Cerebellar cortex (tissue), 1 donor: ENCODE data around the gene LST1.

Experiments
- DNase-seq: peaks from one replicate; pipeline ENCODE4 v3.0.0-alpha.2; 2015; ENCODE audit warnings: low spot score

Gene LST1

DNA sequence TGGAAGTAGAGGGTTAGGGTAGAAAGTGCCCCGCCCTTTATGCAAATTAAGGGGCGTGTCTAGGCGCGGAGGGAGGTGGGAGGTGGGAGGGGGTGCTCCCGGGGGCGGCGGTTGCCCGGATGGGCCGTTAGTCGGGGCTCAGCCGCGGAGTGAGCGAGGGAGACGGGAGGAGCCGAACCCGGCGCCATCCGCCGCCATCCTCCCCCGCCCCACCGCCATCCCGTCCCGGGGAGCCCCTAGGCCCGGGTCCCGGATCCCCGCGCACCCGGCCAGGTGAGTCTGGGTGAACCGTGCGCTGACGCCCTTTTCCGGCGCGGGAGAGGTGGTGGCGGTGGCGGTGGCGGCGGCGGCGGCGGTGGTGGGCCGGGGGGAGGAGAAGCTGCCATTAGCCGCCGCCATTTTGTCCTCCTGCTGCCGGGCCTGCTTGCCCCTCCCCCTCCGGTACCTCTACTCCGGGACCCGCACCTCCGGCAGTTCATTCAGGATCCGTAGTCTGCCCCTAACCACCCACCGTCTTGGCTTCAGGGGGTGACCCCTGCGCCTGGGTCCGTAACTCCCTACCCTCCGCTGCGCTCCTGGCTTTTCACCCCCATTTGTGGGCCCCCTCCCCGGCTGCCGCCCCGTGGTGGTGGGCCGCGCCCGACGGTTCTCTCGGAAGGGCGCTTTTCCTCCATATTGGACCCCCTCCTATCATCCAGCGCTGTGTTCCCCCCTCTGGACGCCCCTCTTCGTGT, 34.7 kb downstream of the LST1 start, which contains the start of gene PRRC2A:
PRRC2A (plus strand) TSS at position 130 of the 734 bp plus-strand sequence. CDS start 2,075 bp downstream, outside the sequence.
- DNase-seq: no peak

DNA sequence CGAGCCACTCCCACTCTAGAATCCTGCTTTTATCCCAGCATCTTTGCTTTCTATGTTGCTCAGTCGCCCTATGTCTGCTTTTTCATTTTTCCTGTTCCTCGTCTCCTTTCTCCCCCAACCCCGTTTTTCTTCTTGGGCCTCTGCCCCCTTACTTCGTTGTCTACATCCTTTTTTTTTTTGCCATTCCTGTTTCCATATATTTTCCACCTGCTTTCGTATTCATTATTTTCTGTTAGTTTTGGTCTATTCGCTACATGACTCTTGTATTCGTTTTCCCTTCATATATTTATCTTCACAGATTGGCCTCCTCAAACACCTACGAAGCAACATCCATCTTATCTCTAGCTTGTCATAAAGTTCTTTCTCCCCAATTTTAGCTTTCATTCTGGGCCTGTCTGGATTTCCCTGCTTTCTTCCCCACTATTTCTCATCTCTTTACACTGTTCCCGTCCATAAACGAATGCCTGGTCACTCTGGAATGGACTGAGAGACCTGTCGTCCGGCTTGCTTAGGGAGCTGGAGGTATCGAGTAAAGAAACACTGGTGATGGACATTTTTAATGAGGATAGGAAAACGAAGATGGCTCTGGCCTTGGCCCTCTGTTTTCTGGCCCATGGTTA, 35.4 kb downstream of the LST1 start:
- no peak for DNase-seq

DNA sequence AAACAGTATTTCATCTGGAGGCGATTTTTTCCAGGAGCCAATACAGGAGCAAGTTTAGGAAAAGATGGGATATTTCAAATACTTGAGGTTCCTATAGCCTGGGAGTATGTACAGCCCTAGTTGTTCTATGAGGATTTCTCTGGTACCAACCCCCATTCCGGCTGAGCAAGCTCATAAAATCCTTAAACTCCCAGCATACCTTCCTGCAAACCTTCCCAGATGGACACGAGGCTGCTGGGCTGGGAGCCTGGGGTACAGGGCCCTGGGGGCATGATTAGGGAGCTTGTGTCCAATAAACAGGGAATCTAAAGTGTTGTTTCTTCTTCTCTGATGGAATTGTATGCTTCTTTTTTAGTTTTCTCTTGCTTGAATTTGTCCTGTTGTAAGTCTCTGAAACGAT, 35.9 kb downstream of the LST1 start:
- no peak for DNase-seq

DNA sequence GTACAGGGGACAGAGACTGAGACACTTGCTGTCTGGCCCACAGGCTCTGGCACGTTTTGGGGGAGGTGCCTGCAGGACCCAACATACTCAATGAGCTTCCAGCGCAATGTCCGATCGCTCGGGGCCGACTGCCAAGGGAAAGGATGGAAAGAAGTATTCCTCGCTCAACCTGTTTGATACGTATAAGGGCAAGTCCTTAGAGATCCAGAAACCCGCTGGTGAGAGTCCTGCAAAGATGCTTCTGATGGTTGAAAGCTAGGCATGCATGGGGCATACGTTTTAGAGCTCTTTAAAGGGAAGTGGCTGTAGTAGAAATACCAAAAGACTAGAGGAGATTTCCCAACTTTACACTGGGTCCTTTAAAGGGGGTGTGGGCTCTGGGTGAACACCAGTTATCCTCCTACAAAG, 36.6 kb downstream of the LST1 start:
- DNase-seq: no peak

DNA sequence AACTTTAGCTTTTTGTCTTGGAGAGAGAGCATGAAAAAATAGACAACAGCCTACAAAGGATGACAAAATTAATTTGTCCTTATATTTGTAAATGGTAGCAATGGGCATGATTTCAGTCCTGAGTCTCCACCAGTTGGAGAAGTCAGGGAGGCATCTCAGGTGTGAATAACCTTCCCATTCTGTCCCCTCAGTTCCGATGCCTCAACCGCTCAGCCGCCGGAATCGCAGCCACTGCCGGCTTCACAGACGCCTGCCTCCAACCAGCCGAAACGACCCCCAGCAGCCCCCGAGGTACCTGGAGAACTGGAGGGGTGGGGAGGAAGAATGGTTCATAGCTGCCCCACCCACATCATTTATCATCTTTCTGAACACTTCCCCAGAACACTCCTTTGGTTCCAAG, 38.0 kb downstream of the LST1 start:
- no peak for DNase-seq

GRCh38 chr6:31626952-31627351, 40.9 kb downstream of the LST1 start:
- DNase-seq: no peak

GRCh38 chr6:31627690-31628287, 41.7 kb downstream of the LST1 start:
- no peak for DNase-seq

DNA sequence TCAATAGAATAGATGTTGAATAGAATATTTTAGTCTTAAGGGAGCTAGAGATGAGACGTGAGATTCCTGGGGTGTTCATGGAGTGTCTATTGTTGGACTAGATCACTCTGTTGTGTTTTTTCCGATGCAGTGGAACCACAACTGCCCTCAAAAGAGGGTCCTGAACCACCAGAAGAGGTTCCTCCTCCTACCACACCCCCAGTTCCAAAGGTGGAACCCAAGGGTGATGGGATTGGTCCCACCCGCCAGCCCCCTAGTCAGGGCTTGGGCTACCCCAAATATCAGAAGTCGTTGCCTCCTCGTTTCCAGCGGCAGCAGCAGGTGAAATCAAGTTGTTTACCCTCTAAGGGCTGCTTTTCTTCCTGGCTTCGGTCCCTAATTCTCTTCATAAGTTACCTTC, 42.9 kb downstream of the LST1 start:
- no peak for DNase-seq

DNA sequence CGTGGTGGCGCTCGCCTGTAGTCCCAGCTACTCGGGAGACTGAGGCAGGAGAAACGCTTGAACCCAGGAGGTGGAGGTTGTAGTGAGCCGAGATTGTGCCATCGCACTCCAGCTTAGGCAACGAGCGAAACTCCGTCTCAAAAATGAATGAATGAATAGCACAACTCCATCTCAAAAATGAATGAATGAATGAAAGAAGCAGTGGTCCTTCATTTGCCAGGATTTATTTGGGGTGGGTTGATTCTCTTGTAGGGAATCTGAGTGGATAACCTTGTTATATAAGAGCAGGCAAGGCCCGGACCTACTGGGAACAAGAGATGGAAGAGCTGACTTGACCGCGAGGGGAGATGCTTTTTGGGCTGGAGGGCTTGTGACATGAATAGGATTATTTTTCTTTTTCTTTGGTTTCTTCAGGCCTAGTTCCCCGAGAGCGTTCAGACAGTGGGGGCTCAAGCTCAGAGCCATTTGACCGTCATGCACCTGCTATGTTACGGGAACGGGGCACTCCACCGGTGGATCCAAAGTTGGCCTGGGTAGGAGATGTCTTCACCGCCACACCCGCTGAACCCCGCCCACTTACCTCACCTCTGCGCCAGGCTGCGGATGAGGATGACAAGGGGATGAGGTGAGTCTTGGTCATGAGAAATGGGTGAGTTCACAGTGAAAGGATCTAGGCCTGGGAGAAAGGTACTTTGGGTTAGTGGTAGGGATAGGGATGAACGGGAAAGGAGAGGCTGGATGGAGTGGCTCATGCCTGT, 44.3 kb downstream of the LST1 start:
- DNase-seq: no peak

DNA sequence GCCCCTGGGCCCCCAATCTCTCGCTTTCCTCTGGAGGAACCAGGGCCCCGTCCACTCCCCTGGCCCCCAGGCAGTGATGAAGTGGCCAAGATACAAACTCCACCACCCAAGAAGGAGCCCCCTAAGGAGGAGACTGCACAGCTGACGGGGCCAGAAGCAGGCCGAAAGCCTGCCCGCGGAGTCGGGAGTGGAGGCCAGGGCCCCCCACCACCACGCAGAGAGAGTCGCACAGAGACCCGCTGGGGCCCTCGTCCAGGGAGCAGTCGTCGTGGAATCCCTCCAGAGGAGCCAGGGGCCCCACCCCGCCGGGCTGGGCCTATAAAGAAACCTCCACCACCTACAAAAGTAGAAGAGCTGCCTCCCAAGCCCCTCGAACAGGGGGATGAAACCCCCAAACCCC, 45.1 kb downstream of the LST1 start:
- no peak for DNase-seq

GRCh38 chr6:31631681-31632278, 45.7 kb downstream of the LST1 start:
- no peak for DNase-seq

DNA sequence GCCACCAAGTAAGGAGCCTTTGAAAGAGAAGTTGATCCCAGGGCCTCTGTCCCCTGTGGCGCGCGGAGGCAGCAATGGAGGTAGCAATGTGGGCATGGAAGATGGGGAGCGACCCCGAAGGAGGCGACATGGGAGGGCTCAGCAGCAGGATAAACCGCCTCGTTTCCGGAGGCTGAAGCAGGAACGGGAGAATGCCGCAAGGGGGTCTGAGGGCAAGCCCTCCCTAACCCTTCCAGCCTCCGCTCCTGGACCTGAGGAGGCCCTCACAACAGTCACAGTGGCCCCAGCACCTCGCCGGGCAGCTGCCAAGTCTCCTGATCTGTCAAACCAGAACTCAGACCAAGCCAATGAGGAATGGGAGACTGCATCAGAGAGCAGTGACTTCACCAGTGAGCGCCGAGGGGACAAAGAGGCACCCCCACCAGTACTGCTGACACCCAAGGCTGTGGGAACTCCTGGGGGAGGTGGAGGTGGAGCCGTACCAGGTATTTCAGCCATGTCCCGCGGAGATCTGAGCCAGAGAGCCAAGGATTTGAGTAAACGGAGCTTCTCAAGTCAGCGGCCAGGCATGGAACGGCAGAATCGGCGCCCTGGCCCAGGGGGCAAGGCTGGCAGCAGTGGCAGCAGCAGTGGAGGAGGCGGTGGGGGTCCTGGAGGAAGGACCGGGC, 46.3 kb downstream of the LST1 start:
- no peak for DNase-seq

DNA sequence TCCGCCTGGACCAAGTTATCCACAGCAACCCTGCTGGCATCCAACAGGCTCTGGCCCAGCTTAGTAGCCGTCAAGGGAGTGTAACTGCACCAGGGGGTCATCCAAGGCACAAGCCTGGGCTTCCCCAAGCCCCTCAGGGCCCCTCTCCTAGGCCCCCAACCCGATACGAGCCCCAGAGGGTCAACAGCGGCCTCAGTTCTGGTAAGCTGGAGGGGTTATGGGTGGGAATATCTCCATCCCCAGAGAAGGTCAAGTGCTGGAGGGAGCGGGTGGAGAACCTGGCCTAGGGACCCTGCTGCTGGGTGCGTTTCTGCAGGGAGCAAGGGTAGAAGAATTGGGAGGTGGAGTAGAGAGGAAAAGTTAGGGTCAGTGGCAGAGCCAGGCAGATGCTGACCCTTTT, 47.4 kb downstream of the LST1 start:
- no peak for DNase-seq

DNA sequence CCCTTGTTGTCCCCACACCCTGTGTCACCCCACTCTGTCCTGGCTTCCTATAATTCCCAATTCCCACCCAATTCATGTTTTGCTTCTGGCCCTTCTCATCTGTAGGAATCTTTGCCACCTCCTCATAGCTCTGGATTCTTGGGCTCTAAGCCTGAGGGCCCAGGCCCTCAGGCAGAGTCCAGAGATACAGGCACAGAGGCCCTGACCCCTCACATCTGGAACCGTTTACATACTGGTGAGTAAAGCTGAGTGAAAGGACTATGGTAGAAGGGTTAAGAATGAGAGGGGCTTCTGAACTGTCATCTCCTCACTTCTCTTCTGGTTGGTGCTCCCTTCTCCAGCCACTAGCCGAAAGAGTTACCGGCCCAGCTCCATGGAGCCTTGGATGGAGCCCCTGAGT, 48.1 kb downstream of the LST1 start:
- no peak for DNase-seq

- DNase-seq: no peak
Measured at GRCh38 chr6:31634969-31635575, 49.0 kb downstream of the LST1 start.

DNA sequence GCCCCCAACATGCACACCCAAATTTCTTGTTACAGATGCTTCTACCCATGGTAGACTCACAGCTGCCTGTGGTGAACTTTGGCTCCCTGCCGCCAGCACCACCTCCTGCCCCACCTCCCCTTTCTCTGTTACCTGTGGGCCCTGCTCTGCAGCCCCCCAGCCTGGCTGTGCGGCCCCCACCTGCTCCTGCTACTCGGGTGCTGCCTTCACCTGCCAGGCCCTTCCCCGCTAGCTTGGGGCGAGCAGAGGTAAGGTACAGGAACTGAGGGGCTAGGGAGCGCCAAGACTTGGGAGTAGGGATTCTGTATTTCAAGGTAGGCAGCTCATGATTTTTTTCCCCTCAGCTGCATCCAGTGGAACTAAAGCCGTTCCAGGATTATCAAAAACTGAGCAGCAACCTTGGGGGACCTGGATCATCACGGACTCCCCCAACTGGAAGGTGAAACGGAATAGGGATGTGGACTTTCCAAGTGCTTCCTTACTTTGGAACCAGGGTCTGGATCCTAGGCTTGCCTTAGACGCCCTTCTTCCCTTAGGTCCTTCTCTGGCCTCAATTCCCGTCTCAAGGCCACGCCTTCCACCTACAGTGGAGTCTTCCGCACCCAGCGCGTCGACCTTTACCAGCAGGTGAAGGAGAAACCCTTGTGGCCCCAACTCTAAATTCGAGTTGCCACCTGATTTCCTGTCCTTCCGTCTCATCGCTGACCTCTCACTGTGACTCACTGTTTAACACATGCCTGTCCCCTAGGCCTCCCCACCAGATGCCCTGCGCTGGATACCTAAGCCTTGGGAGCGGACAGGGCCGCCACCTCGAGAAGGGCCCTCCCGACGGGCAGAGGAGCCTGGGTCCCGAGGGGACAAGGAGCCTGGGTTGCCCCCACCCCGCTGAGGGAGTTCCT, 50.9 kb downstream of the LST1 start:
- DNase-seq: no peak
